ENCODE data around the gene WNT7A. TPM values are rescaled to one million over a fixed set of nuclear protein-coding genes. Genes with fewer than 3 reads are reported as not detected.

Gene WNT7A
- total RNA-seq, 1 donor from 2014 or later: not detected

DNA sequence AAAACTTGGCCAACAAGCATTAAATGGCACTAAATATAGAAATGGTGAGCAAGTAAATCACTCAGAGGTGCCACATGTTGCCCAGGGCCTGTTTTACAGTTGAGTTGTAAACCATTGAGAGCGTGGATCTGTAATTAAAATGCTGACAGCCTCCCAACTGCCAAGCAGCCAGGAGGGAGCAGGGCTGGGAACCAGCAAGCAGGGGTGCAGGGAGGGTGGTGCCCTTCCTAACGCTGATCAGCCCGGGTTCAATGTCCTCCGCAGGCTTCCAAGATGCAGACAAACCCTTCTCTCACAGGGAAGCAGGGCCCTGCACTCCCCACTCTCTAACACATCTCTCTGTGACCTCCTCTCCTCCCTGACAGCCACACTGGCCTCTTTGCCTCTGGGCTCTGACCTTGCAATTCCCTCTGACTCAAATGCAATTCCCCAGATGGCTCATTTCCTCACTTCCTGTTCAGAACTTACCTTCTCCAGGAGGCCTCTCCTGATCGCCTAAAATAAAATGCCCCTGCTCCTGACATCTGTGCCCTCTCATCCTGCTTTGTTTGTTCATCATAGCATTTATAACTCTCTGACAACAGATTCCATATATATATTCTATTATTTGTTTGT, 40.0 kb downstream of the WNT7A start:
- TF ChIP-seq, protein P1, sequence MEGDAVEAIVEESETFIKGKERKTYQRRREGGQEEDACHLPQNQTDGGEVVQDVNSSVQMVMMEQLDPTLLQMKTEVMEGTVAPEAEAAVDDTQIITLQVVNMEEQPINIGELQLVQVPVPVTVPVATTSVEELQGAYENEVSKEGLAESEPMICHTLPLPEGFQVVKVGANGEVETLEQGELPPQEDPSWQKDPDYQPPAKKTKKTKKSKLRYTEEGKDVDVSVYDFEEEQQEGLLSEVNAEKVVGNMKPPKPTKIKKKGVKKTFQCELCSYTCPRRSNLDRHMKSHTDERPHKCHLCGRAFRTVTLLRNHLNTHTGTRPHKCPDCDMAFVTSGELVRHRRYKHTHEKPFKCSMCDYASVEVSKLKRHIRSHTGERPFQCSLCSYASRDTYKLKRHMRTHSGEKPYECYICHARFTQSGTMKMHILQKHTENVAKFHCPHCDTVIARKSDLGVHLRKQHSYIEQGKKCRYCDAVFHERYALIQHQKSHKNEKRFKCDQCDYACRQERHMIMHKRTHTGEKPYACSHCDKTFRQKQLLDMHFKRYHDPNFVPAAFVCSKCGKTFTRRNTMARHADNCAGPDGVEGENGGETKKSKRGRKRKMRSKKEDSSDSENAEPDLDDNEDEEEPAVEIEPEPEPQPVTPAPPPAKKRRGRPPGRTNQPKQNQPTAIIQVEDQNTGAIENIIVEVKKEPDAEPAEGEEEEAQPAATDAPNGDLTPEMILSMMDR (IDR thresholded peaks at IDR 0.05; ENCODE audit: unreplicated experiment): no peak
- DNase-seq (ENCODE audit: low spot score): no peak
- Mint-ChIP-seq H3K9me3 (ENCODE audit: unreplicated experiment) (no peaks in the 10 kb centered on the region), H3K36me3 (ENCODE audit: low read depth, unreplicated experiment) (no peaks in the 10 kb centered on the region), H3K4me3 (ENCODE audit: unreplicated experiment) (no peak overlapping the region), H3K4me1 (ENCODE audit: unreplicated experiment) (peaks cover 3% of the 10 kb centered on the region), H3K27ac (ENCODE audit: unreplicated experiment) (no peak overlapping the region), H3K27me3 (ENCODE audit: unreplicated experiment) (peaks cover 9% of the 10 kb centered on the region)

DNA sequence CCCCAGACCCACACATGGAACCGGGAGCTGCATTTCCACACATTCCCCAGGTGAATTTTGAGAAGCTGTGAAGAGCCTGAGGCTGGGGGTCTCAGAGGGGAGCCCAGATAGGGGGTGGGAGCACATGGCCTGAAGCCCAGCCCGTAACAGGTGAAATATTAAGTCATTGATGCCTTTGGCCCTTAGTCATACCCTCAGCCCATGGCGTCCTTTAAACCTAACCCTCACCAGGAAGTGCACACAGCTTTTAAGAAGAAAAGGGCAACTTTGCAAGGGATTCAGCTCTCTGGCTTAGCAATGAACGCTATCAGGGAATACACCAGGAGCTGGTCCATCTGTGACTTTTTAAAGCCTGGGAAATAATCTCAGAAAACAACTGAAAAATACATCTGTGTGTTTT, 40.6 kb downstream of the WNT7A start:
- TF ChIP-seq, protein P1 (IDR thresholded peaks at IDR 0.05; ENCODE audit: unreplicated experiment): no peak
- no peak overlapping the region for H3K27ac Mint-ChIP-seq (ENCODE audit: unreplicated experiment)
- no peaks in the 10 kb centered on the region for H3K36me3 Mint-ChIP-seq (ENCODE audit: low read depth, unreplicated experiment)
- H3K4me3 Mint-ChIP-seq (ENCODE audit: unreplicated experiment): no peak overlapping the region
- H3K9me3 Mint-ChIP-seq (ENCODE audit: unreplicated experiment): no peaks in the 10 kb centered on the region
- H3K4me1 Mint-ChIP-seq (ENCODE audit: unreplicated experiment): peaks cover 7% of the 10 kb centered on the region
- no peak for DNase-seq (ENCODE audit: low spot score)
- peaks cover 11% of the 10 kb centered on the region for H3K27me3 Mint-ChIP-seq (ENCODE audit: unreplicated experiment)

DNA sequence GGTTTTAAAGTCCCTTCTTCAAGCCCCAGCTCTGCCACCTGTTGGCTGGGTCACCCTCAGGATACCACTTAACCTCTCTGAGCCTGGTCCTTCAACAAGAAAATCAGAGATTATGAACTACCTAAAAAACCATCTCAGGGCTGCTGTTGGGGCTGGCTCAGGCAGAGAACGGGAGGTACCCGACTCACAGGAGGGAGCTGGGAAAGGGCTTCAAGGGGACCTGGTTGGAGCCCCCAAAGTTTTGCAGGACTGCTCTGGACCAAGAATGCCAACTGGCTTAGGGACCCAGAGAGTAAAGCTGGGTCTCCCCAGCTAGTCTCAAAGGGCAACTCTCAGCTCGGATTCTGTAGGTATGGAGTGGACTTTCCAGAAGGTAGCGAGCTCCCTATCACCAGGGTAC, 41.5 kb downstream of the WNT7A start:
- no peak for DNase-seq (ENCODE audit: low spot score)
- TF ChIP-seq, protein P1 (IDR thresholded peaks at IDR 0.05; ENCODE audit: unreplicated experiment): no peak
- Mint-ChIP-seq H3K36me3 (ENCODE audit: low read depth, unreplicated experiment) (no peaks in the 10 kb centered on the region), H3K27ac (ENCODE audit: unreplicated experiment) (no peak overlapping the region), H3K9me3 (ENCODE audit: unreplicated experiment) (no peaks in the 10 kb centered on the region), H3K4me3 (ENCODE audit: unreplicated experiment) (no peak overlapping the region), H3K4me1 (ENCODE audit: unreplicated experiment) (peaks cover 7% of the 10 kb centered on the region), H3K27me3 (ENCODE audit: unreplicated experiment) (peaks cover 10% of the 10 kb centered on the region)

DNA sequence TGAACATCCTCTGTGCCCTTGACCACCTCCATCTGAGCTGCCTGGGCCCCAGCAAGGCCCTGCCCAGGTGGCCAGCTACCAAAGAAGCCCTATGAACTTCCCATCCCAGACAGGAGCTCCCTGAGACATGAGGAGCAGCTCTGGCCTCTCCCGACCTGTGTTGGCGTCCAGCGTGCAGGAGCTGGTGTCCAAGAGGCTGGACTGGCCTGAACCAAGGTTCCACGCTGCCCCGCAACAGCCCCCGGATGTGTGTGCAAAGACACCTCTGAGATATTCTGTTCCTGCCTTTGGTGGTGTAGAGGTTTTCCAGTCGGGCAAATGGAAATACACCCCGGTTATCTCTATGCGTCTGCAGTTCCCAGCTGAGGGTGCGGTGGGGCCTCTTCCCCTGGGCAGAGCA, 42.1 kb downstream of the WNT7A start:
- Mint-ChIP-seq H3K9me3 (ENCODE audit: unreplicated experiment) (no peaks in the 10 kb centered on the region), H3K4me3 (ENCODE audit: unreplicated experiment) (no peak overlapping the region), H3K4me1 (ENCODE audit: unreplicated experiment) (peaks cover 7% of the 10 kb centered on the region), H3K27ac (ENCODE audit: unreplicated experiment) (no peak overlapping the region), H3K27me3 (ENCODE audit: unreplicated experiment) (peaks cover 9% of the 10 kb centered on the region), H3K36me3 (ENCODE audit: low read depth, unreplicated experiment) (no peaks in the 10 kb centered on the region)
- DNase-seq (ENCODE audit: low spot score): no peak
- TF ChIP-seq, protein P1 (IDR thresholded peaks at IDR 0.05; ENCODE audit: unreplicated experiment): no peak

DNA sequence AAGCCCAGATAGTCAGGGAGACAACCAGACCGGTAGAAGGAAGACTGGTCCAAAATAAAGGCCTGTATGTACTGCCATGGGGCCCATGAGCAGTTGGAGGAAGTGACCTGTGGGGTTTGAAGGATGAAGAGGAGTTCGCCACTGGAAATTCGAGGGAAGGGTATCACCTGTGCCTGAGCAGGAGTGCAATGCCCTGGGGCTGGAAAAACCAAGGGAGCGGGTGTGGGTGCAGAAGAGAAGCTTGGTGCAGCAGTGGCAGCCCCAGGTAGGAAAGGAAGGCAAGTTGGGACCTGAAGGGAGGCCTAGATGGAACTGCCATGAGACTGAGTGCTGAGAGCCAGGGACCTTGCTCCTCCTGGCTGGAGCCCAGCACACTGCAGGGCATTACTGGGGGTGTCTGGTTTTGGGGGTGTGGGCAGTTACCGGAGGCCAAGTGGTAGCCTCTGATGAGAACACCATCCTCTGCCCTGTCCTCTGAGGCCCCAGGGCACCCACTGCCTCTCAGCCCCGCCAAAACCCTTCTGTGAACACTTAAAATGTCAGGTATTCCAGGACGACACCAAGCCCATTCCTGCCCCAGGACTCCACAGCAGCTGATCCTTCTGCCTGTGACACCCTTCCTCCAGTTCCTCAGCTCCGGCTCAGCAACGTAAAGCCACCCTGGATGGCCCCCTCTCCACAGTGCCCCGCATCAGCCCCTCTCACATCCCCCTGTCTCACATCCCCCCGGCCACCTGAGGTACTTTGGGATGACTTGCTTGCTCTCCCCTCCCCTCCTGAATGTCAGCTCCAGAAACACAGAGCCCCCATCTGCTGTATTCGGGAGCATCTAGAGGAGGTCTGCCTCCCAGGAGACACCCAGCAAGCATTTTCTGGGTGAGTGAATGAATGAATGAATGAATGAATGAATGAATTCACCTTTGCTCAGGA, 42.9 kb downstream of the WNT7A start:
- Mint-ChIP-seq H3K4me1 (ENCODE audit: unreplicated experiment) (peaks cover 7% of the 10 kb centered on the region), H3K27me3 (ENCODE audit: unreplicated experiment) (peaks cover 12% of the 10 kb centered on the region), H3K27ac (ENCODE audit: unreplicated experiment) (no peak overlapping the region), H3K4me3 (ENCODE audit: unreplicated experiment) (no peak overlapping the region), H3K9me3 (ENCODE audit: unreplicated experiment) (no peaks in the 10 kb centered on the region), H3K36me3 (ENCODE audit: low read depth, unreplicated experiment) (no peaks in the 10 kb centered on the region)
- no peak for DNase-seq (ENCODE audit: low spot score)
- TF ChIP-seq, protein P1 (IDR thresholded peaks at IDR 0.05; ENCODE audit: unreplicated experiment): no peak

Data from endothelial cell (in vitro differentiated cells).